ENCODE results near the gene MPZL2.

MPZL2 gene

GRCh38 chr11:118222437-118222836, 41.7 kb downstream of the MPZL2 start:
- no peak for TF ChIP-seq CTCF (IDR thresholded peaks at IDR 0.05; ENCODE audit: low read depth, low read length, missing control alignments)
- H3K4me3 ChIP-seq (ENCODE audit: low read depth, low read length): no peak overlapping the region
- no peak for DNase-seq (ENCODE audit: low read depth)
- in situ Hi-C loops (cut with HindIII; ENCODE audit: low sequenced_read_pairs): no loop called here

GRCh38 chr11:118221419-118221818, 42.7 kb downstream of the MPZL2 start:
- no peak overlapping the region for H3K4me3 ChIP-seq (ENCODE audit: low read depth, low read length)
- no peak for DNase-seq (ENCODE audit: low read depth)
- no peak for TF ChIP-seq CTCF (IDR thresholded peaks at IDR 0.05; ENCODE audit: low read depth, low read length, missing control alignments)
- in situ Hi-C loops (cut with HindIII; ENCODE audit: low sequenced_read_pairs): no loop called here

- in situ Hi-C loops (cut with HindIII; ENCODE audit: low sequenced_read_pairs): no loop called here
- no peak overlapping the region for H3K4me3 ChIP-seq (ENCODE audit: low read depth, low read length)
- no peak for TF ChIP-seq CTCF (IDR thresholded peaks at IDR 0.05; ENCODE audit: low read depth, low read length, missing control alignments)
- DNase-seq (ENCODE audit: low read depth): no peak
Observed at GRCh38 chr11:118219732-118220131, 44.4 kb downstream of the MPZL2 start.

GRCh38 chr11:118219244-118219643, 44.9 kb downstream of the MPZL2 start:
- in situ Hi-C loops (cut with HindIII; ENCODE audit: low sequenced_read_pairs): no loop called here
- no peak overlapping the region for H3K4me3 ChIP-seq (ENCODE audit: low read depth, low read length)
- DNase-seq (ENCODE audit: low read depth): no peak
- TF ChIP-seq CTCF (IDR thresholded peaks at IDR 0.05; ENCODE audit: low read depth, low read length, missing control alignments): no peak

- no peak overlapping the region for H3K4me3 ChIP-seq (ENCODE audit: low read depth, low read length)
- in situ Hi-C loops (cut with HindIII; ENCODE audit: low sequenced_read_pairs): no loop called here
- DNase-seq (ENCODE audit: low read depth): no peak
- no peak for TF ChIP-seq CTCF (IDR thresholded peaks at IDR 0.05; ENCODE audit: low read depth, low read length, missing control alignments)
Observed at GRCh38 chr11:118217575-118217974, 46.5 kb downstream of the MPZL2 start.

GRCh38 chr11:118216621-118217481, 47.2 kb downstream of the MPZL2 start:
- no peak overlapping the region for H3K4me3 ChIP-seq (ENCODE audit: low read depth, low read length)
- no peak for TF ChIP-seq CTCF (IDR thresholded peaks at IDR 0.05; ENCODE audit: low read depth, low read length, missing control alignments)
- DNase-seq (ENCODE audit: low read depth): no peak
- in situ Hi-C loops (cut with HindIII; ENCODE audit: low sequenced_read_pairs): no loop called here
